Measurements from ENCODE around the gene GSG1L. TPM values are rescaled to one million over a fixed set of nuclear protein-coding genes. Genes with fewer than 3 reads are reported as not detected.
"Not testable (repeated sequence)": the region's sequence is repeated elsewhere in the genome, so short reads cannot be mapped to it uniquely, and the experiment has no call there.

GSG1L gene
- total RNA-seq, 1 donor from 2014 or later, result not detected

GRCh38 chr16:27892879-27893278 is 170.6 kb downstream of the GSG1L start:
- Histone ChIP-seq H3K4me3 (ENCODE audit: low read depth, low read length) (no peak overlapping the region), H3K27me3 (ENCODE audit: control insufficient read depth, insufficient read depth, low read length) (peaks cover 3% of the 10 kb centered on the region), H3K36me3 (ENCODE audit: control insufficient read depth, insufficient read depth, low read length) (no peaks in the 10 kb centered on the region)
- TF ChIP-seq, protein P1, sequence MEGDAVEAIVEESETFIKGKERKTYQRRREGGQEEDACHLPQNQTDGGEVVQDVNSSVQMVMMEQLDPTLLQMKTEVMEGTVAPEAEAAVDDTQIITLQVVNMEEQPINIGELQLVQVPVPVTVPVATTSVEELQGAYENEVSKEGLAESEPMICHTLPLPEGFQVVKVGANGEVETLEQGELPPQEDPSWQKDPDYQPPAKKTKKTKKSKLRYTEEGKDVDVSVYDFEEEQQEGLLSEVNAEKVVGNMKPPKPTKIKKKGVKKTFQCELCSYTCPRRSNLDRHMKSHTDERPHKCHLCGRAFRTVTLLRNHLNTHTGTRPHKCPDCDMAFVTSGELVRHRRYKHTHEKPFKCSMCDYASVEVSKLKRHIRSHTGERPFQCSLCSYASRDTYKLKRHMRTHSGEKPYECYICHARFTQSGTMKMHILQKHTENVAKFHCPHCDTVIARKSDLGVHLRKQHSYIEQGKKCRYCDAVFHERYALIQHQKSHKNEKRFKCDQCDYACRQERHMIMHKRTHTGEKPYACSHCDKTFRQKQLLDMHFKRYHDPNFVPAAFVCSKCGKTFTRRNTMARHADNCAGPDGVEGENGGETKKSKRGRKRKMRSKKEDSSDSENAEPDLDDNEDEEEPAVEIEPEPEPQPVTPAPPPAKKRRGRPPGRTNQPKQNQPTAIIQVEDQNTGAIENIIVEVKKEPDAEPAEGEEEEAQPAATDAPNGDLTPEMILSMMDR (IDR thresholded peaks at IDR 0.05; ENCODE audit: insufficient read depth, low read length, poor library complexity, severe bottlenecking), result no peak
- DNase-seq (ENCODE audit: low read depth), result no peak

GRCh38 chr16:27890866-27891265 is 172.6 kb downstream of the GSG1L start:
- Histone ChIP-seq H3K27me3 (ENCODE audit: control insufficient read depth, insufficient read depth, low read length) (peaks cover 5% of the 10 kb centered on the region), H3K4me3 (ENCODE audit: low read depth, low read length) (no peak overlapping the region), H3K36me3 (ENCODE audit: control insufficient read depth, insufficient read depth, low read length) (no peaks in the 10 kb centered on the region)
- DNase-seq (ENCODE audit: low read depth), result no peak
- TF ChIP-seq, protein P1 (IDR thresholded peaks at IDR 0.05; ENCODE audit: insufficient read depth, low read length, poor library complexity, severe bottlenecking), result no peak

DNA sequence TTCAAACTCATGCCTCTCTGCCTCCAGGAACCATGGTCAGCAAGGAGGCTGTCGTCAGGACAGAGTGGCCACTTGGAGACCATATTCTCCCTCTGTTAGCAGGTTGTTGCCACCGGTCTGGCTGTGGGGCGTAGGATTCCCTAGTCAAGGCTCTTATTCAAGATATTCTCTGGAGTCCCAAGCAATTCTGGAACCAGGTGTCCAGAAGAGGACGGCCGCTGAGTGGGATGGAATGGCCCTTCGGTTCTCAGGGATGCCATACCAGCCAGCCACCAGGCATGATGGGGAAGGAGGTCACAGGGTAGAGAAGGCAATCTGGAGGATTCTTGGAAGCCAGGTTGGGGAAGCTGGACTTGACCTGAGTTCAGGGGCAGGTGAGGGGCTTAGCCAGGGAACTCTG is 173.5 kb downstream of the GSG1L start:
- Histone ChIP-seq H3K36me3 (ENCODE audit: control insufficient read depth, insufficient read depth, low read length) (no peaks in the 10 kb centered on the region), H3K4me3 (ENCODE audit: low read depth, low read length) (no peak overlapping the region), H3K27me3 (ENCODE audit: control insufficient read depth, insufficient read depth, low read length) (peaks cover 5% of the 10 kb centered on the region)
- TF ChIP-seq, protein P1 (IDR thresholded peaks at IDR 0.05; ENCODE audit: insufficient read depth, low read length, poor library complexity, severe bottlenecking), result no peak
- no peak for DNase-seq (ENCODE audit: low read depth)

DNA sequence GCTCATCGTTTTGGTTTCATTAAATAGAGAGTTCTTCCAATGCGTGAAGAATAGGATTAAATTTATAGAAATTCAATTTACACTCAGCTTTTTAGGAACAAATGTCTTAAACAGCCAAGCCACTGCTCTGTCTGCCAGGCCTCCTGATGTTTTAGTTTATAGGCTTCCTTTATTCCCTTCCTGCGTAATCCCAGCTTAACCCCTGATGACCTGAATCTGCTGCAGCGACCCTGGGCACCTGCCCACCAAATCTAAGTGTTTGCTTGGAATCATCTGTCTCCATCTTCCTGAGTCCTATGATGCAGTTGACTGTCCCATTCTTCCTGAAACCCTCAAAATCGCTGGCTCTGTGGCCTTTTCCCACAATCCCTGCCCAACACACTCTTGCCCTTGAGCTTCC is 179.9 kb downstream of the GSG1L start:
- no peak overlapping the region for H3K4me3 ChIP-seq (ENCODE audit: low read depth, low read length)
- peaks cover 5% of the 10 kb centered on the region for H3K27me3 ChIP-seq (ENCODE audit: control insufficient read depth, insufficient read depth, low read length)
- H3K36me3 ChIP-seq (ENCODE audit: control insufficient read depth, insufficient read depth, low read length), result no peaks in the 10 kb centered on the region
- TF ChIP-seq, protein P1 (IDR thresholded peaks at IDR 0.05; ENCODE audit: insufficient read depth, low read length, poor library complexity, severe bottlenecking), result no peak
- DNase-seq (ENCODE audit: low read depth), result no peak

DNA sequence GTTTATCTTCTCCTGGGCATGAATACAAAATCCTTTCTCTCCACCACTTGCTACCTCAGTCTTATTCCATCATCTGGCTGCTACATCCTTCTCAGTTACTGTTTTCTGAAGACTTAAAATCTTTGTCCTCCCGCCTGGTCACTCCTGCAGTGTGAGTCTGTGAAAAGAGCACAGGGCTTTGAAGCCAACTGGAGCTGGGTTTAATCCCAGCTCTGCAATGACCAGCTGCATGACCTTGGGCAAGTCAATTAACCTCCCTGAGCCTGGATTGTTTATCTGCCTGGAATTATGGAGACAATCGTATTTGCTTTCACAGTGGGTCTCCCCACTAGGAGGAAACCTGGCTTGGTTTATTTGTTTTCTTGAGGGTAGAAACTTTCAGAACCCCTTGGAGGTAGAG is 183.2 kb downstream of the GSG1L start:
- H3K27me3 ChIP-seq (ENCODE audit: control insufficient read depth, insufficient read depth, low read length), result no peaks in the 10 kb centered on the region
- TF ChIP-seq, protein P1 (IDR thresholded peaks at IDR 0.05; ENCODE audit: insufficient read depth, low read length, poor library complexity, severe bottlenecking), result no peak
- H3K4me3 ChIP-seq (ENCODE audit: low read depth, low read length), result no peak overlapping the region
- no peak for DNase-seq (ENCODE audit: low read depth)
- H3K36me3 ChIP-seq (ENCODE audit: control insufficient read depth, insufficient read depth, low read length), result no peaks in the 10 kb centered on the region

GRCh38 chr16:27879601-27880247 is 183.8 kb downstream of the GSG1L start:
- Histone ChIP-seq H3K4me3 (ENCODE audit: low read depth, low read length) (no peak overlapping the region), H3K27me3 (ENCODE audit: control insufficient read depth, insufficient read depth, low read length) (no peaks in the 10 kb centered on the region), H3K36me3 (ENCODE audit: control insufficient read depth, insufficient read depth, low read length) (no peaks in the 10 kb centered on the region)
- TF ChIP-seq, protein P1 (IDR thresholded peaks at IDR 0.05; ENCODE audit: insufficient read depth, low read length, poor library complexity, severe bottlenecking), result no peak
- no peak for DNase-seq (ENCODE audit: low read depth)

GRCh38 chr16:27872627-27873026 is 190.9 kb downstream of the GSG1L start:
- not testable (repeated sequence) for H3K27me3 ChIP-seq (ENCODE audit: control insufficient read depth, insufficient read depth, low read length); DNase-seq (ENCODE audit: low read depth); H3K36me3 ChIP-seq (ENCODE audit: control insufficient read depth, insufficient read depth, low read length); H3K4me3 ChIP-seq (ENCODE audit: low read depth, low read length)

Data from kidney epithelial cell (primary cell).